ENCODE data around the gene DTHD1.

DTHD1 gene

DNA sequence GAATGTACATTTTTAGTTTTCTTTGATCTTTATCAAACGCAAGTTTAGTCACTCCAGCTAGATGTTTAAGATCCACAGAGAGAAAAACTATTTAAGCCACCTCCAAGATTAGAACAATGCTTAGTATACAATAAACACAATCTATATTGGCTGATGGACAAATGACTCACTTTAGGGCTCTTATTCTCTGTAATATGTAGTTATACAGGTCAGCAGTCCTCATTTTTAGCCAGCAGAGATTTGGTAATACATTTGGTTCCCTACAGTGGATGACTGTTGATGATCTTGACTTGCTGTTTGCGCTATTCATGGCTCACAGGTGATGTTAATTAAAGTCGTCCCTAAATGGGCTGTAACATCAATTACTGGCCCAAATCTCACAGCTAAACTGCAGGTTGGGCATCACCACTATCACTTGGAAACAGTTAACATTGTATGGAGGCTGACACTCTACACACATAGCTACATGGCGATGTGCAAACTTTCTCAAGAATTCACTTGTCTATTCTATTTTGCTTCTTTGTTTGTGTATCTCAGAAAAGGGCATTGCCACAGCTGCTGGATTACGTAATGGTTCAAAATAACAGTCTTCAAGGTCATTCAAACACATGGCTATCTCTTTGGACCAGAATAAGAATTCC, 11.8 kb upstream of the DTHD1 start:
- TF ChIP-seq, protein P1, sequence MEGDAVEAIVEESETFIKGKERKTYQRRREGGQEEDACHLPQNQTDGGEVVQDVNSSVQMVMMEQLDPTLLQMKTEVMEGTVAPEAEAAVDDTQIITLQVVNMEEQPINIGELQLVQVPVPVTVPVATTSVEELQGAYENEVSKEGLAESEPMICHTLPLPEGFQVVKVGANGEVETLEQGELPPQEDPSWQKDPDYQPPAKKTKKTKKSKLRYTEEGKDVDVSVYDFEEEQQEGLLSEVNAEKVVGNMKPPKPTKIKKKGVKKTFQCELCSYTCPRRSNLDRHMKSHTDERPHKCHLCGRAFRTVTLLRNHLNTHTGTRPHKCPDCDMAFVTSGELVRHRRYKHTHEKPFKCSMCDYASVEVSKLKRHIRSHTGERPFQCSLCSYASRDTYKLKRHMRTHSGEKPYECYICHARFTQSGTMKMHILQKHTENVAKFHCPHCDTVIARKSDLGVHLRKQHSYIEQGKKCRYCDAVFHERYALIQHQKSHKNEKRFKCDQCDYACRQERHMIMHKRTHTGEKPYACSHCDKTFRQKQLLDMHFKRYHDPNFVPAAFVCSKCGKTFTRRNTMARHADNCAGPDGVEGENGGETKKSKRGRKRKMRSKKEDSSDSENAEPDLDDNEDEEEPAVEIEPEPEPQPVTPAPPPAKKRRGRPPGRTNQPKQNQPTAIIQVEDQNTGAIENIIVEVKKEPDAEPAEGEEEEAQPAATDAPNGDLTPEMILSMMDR (IDR thresholded peaks at IDR 0.05; ENCODE audit: borderline replicate concordance, control extremely low read depth, extremely low read depth, insufficient read depth, missing control alignments), result no peak
- in situ Hi-C loops (cut with MboI; ENCODE audit: low sequenced_read_pairs, unreplicated experiment), result no loop called here

DNA sequence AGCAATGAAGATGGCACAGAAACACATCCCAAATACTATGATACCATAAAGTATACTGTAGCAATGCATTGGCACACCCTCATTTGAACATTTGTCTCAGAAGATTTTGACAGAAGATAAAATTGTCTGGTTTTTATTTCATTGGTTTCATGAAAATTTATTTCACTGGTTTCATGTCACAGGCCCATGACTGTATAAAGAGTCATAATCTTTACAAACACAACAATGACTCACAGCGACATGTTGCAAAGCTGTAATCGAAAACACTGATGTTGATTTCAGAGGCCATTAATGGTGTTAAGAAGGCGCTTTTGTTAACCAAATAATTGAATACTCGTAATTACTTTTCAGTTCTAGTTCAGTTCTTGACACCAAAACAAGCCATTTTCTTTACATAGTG, 8.1 kb upstream of the DTHD1 start:
- in situ Hi-C loops (cut with MboI; ENCODE audit: low sequenced_read_pairs, unreplicated experiment), result no loop called here
- DNase-seq (ENCODE audit: low spot score), result no peak
- TF ChIP-seq, protein P1 (IDR thresholded peaks at IDR 0.05; ENCODE audit: borderline replicate concordance, control extremely low read depth, extremely low read depth, insufficient read depth, missing control alignments), result no peak

More for the DNA sequence above, 11.8 kb upstream of the DTHD1 start:
- DNase-seq (ENCODE audit: low spot score), result no peak

DNA sequence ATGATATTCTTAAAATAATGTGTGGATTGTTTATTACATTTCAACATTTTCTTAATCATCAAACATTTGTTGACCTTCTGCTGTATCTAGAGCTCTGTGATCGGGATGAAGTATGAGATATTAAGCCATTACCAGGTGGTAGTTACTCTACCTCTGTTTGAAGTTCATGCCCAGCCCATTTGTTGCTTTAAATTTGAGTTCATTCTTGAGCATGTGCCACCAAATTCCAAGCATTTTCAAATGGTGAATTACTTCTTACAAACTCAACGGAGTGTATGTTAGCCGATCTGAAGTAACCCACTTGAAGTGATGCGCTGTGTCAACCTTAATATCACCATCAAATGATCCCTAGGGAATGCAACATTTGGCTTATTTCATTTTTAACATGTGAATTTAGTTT, 7.3 kb upstream of the DTHD1 start:
- in situ Hi-C loops (cut with MboI; ENCODE audit: low sequenced_read_pairs, unreplicated experiment), result no loop called here
- TF ChIP-seq, protein P1 (IDR thresholded peaks at IDR 0.05; ENCODE audit: borderline replicate concordance, control extremely low read depth, extremely low read depth, insufficient read depth, missing control alignments), result no peak
- no peak for DNase-seq (ENCODE audit: low spot score)

DNA sequence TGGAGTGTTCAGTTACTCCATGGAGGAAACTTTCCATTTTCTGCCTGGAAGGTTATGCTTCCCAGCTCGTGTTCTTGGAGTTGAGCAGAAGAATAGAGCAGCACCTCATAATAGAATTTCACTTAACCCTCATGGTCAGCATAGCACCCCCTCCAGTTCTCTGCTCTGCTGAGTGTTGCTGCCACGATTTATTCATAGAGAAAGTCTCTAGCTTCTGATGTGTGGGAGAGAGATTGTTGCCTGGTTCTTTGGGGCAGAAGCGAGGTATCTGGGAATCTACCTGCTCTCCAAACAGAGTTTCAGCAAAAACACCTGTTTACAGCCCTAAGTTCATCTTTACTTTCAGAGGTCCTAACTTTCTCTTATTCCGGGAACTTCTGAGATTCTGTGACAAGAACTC, 3.9 kb upstream of the DTHD1 start:
- TF ChIP-seq, protein P1 (IDR thresholded peaks at IDR 0.05; ENCODE audit: borderline replicate concordance, control extremely low read depth, extremely low read depth, insufficient read depth, missing control alignments), result no peak
- in situ Hi-C loops (cut with MboI; ENCODE audit: low sequenced_read_pairs, unreplicated experiment), result no loop called here
- DNase-seq (ENCODE audit: low spot score), result peak; percentile 41

DNA sequence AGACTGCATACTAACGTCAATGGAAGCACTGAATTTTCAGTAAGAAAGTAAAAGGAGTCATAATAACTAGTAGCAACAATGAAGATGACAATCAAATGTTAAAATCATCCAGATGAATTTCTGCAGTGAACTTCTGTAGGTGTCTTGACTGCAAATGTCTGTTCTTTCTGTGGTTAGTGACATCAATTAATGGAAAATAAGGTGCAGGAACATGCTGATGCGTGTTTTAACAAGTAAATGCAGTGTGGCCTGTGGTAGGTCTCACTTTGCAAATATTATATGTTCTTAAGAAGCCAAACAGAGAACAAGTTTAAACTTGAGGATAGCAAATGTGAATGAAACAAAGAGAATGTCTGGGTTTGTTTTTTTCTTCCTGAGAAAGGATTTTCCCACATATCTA, 2.6 kb upstream of the DTHD1 start:
- TF ChIP-seq, protein P1 (IDR thresholded peaks at IDR 0.05; ENCODE audit: borderline replicate concordance, control extremely low read depth, extremely low read depth, insufficient read depth, missing control alignments), result no peak
- no peak for DNase-seq (ENCODE audit: low spot score)
- in situ Hi-C loops (cut with MboI; ENCODE audit: low sequenced_read_pairs, unreplicated experiment), result no loop called here

DNA sequence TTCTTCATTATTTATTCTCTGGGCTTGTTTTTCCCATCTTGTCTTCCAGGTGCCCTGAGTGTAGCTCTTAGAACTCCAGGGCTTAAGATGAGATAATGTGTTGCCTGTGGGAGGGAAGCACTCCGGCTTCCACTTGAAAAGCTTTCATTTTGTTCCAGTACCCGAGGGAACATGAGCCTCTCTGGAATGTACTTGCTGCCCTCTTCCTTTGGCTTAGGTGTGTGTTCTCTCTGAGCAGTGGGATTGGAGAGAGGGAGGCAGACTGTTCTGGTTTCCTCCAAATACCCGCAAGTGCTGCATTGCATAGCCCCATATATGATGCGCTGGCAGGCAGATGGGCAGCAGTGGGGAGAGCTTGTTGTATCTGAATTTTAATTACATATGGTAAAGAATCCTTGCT, 861 bp upstream of the DTHD1 start:
- TF ChIP-seq, protein P1 (IDR thresholded peaks at IDR 0.05; ENCODE audit: borderline replicate concordance, control extremely low read depth, extremely low read depth, insufficient read depth, missing control alignments), result no peak
- in situ Hi-C loops (cut with MboI; ENCODE audit: low sequenced_read_pairs, unreplicated experiment), result no loop called here
- DNase-seq (ENCODE audit: low spot score), result no peak

Data from GM13976 (cell line).